ENCODE measurements around the gene ZFYVE27.
A peak's percentile ranks its signal among the peaks of the same experiment; 100 is the strongest.

The ZFYVE27 gene

DNA sequence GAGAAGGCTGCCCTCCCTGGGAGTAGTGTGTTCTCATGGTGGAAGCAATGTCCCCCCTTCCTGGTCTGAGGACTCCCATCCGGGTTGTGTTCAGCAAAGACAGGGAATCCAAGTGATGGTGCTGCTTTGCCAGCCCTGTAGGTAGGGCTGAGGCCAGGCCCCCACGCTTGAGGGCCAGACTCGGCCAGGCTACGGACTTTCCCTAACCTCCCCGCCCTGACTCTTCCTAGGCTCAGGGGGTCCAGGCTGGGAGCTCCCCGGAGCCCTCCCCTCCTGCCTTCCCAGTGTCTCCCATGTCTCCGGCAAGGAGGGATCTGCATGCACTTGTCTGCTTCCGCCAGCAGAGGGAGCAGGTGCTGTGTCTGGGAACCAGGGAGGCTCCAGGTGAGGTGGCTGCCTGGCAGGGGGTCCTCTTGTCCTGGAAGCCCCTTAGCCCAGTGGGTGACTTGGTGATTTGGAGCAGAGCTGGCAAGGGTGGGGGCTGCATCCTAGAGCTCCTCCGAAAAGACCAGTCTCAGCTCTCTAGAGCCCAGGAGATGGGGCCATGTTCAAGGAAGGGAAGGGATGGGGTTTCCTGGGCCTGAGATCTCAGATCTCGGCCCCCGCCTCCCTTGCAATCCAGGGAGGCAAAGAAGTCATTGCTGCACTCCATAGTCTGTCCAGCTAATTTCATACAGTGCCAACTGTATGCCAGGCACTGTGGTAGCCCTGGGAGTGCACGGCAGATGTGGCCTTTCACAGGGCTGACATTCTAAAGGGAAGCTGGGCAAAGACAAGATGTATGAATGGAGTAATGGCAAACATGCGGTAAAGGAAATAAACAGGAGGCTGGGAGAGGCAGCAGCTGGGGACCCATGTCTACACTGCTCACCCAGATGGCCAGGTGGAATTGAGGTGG, 55.1 kb downstream of the ZFYVE27 start:
- peak; percentile 83 for DNase-seq (ENCODE audit: low spot score)

DNA sequence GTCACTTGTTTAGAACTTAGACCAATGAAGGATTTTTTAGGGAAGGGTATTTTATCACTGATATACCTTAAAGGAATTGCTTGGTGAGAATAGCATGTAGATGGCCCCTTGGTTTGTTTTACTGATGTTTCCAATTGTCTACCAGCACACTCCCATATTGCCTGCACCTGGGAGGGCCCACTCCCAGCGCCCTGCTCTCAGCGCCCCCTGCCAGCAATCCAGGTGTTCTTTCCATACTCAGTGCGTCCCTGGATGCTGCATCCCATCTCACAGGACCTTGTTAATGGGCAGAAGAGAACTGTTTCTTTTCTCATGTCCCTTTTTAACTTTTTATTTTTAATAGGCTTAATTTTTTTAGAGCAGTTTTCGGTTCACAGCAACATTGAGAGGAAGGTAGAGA, 59.0 kb downstream of the ZFYVE27 start:
- DNase-seq (ENCODE audit: low spot score), result no peak

DNA sequence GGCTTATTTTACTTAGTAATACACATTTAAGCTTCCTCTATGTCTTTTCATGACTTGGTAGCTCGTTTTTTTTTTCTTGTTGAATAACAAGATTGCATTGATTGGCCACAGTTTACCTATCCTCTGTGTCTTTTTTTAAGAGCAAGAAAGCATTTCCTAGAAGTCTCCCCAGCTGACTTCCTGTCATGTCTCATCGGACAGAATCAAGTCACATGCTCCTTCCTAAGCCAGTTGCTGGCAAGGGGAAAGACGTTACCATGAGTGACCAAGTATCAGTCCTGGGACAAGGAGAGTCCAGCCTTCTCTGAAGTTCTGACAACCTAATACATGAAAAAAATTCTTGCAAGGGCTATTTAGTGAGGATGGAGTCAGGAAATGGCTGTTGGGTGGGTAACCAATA, 59.7 kb downstream of the ZFYVE27 start:
- DNase-seq (ENCODE audit: low spot score), result no peak

DNA sequence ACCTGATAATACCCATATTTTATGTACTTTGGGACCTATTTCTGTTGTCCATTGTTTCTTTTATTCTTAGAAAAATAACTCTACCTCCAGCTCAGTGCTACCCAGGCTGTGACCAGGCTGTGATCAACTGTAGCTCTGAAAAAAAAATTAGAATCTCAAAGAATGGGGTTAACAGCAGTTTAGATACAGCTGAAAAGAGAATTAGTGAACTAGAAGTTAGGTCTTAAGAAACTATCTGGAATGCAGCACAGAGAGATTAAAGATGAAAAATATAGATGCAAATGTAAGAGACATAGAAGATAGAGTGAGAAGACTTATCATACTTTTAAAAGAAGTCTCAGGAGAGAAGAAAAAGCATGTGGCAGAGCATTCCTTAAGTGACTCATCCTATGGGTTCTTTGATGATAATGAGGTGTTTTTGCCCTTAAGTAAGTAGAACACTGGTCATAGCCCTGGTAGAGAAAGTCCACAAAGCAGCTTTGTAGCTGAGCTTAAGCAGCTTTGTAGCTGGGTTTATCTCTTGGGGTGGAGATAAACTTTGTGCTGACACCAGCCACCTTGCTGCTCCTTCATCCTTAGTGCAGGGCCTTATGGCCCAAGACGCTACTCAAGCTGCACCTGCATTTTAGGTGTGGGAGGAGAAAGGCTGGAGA, 62.2 kb downstream of the ZFYVE27 start:
- DNase-seq (ENCODE audit: low spot score), result no peak

DNA sequence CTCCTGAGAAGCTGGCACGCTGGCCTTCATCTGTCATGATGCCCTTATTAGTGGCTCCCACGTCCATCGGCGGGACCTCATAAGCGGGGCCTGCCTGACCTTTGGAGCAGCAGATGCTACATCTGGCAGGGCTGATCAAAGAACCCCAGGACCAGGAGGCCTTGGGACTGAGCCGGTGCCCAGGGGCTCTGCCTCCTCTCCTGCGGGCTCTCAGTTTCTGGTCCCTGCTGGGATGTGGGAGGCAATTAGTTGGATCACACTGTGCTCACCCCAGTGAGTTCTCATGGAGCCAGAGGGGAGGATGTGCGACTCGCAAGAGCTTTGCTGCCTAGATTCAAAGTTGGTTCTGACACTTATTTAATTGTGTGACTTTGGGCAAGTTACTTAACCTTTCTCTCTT, 63.5 kb downstream of the ZFYVE27 start:
- no peak for DNase-seq (ENCODE audit: low spot score)

DNA sequence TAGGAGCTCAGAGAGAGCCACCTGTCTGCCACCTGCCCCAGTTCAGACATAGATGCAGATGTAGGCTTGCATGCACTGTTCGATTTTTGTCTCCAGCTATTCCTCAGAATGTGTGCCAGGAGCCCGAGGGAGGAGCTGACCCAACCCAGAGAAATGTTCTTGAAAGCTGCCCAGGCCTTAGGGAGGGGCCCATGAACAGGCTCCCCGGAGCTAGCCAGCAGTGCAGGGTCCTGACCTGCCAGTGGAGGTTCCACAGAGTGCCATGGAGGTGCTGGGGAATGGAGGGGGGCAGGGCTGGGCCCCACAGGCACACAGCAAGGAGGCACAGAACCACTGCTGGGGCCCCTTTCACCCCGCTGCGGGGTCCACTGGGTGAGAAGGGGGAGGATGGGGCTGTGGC, 64.5 kb downstream of the ZFYVE27 start:
- no peak for DNase-seq (ENCODE audit: low spot score)

DNA sequence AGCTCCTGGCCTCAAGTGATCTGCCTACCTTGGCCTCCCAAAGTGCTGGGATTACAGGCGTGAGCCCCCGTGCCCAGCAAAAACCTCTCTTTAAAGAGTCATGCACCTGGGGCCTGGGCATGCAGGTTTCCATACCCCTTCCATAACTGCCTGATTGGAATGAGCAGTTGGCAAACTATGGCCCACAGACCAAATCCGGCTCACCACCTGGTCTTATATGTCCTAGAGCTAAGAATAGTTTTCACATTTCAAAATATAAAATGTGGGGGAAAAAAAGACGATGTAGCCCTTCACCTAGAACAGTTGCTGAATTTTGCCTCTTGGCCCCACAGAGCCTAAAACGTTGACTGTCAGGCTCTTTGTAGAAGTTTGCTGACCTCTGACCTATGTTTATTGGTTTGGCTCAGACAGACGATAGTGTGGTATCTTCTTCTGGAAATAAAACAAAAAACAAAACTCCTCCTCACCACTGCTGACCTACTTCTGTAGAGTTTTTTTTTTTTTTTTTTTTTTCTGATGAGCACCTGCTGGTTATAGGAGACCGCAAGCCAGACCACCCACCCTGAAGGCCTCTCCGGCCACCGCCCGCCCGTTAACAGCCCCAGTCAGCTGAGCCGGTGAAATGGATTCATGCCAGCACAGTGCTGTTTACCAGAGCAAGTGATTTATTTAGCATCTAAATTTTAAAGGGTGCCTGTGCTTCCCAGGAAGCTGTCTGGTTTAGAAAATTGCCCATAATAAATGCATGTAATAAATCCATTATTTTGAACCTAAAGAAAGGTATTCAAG, 68.4 kb downstream of the ZFYVE27 start:
- peak; percentile 41 for DNase-seq (ENCODE audit: low spot score)

DNA sequence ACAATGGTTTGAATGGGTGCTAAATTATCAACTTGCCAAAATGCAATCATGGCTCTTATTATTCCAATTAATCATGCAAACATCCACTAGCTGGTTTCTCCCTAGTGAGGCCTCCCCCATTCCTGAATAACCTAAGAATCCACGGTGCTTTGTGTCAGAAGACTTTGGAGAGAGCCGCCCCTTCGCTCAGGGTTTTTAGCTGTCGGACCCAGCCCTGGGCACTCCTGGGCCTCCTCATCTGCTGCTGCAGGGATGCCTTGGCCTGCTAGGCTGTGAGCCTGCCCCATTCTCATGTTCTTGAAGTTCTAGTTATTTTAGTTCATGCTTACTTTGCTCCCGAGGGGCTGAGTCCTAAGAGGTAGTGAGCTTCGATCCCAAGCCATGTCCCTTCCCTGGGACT, 69.0 kb downstream of the ZFYVE27 start:
- no peak for DNase-seq (ENCODE audit: low spot score)

DNA sequence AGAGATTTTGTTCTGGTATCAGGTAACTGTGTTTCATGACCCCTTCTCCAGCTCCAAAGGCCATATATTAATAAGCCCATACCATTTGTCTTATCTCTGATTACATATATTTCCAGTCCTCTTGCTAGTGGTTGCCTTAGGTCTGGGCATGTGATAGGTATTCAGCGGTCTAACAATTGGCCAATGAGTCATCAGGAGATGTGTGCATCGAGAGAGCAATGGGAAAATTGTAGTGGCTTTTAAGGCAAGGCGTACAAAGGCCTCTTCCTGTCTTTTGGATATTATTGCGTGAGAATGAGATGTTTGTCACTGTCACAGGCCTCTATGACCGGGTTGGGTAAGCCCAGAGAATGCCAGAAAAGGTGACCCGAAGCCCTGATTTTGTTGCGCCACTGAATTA, 73.5 kb downstream of the ZFYVE27 start:
- DNase-seq (ENCODE audit: low spot score), result no peak

All from cerebellar cortex (tissue), 1 donor.